Measurements from ENCODE around the gene EHBP1. TPM values are rescaled to one million over a fixed set of nuclear protein-coding genes. Genes with fewer than 3 reads are reported as not detected.

The EHBP1 gene
- total RNA-seq, 2 experiments from 2014 or later, result 21.4 to 22.3 TPM

- H3K4me1 Mint-ChIP-seq (ENCODE audit: low read depth), result peaks cover 36% of the 10 kb centered on the region
- H3K4me3 Mint-ChIP-seq, result peak overlapping the region; percentile 91
- Histone ChIP-seq H3K4me1 (ENCODE audit: insufficient read depth, low read length) (peaks cover 21% of the 10 kb centered on the region), H3K9me3 (ENCODE audit: control insufficient read depth in 1 of 2, insufficient read depth in 1 of 2, low read length in 2 of 2) (no peaks in the 10 kb centered on the region), H3K27me3 (ENCODE audit: control insufficient read depth in 1 of 2, insufficient read depth in 2 of 2, low read length in 2 of 2) (no peaks in the 10 kb centered on the region), H3K36me3 (ENCODE audit: insufficient read depth, low read length) (no peaks in the 10 kb centered on the region), H3K4me3 (ENCODE audit: low read length) (peak overlapping the region; percentile 80), H3K27ac (ENCODE audit: low read depth in 1 of 2, low read length in 2 of 2) (peak overlapping the region in 1 of 2 donors; percentile 24)
- no peaks in the 10 kb centered on the region for H3K27me3 Mint-ChIP-seq
- ChIA-PET POLR2A (interaction anchor here (1.4 kb wide), 1 partner anchor 884 kb away, joined by 4 read pairs; the partner anchor contains the start of gene MDH1), CTCF (no interaction called here)
- intact Hi-C loops (cut with DNase I, micrococcal nuclease), result loop anchor here (5.0 to 10.0 kb wide), 7 partner anchors 797 to 1947 kb away; partner anchors contain the start of genes COMMD1 (in 1 of the 2), MDH1 (in 1 of the 2), PAPOLG (in 1 of the 2) and UGP2 (in 1 of the 2)
- peak overlapping the region; percentile 88 for H3K27ac Mint-ChIP-seq
- H3K9me3 Mint-ChIP-seq, result no peaks in the 10 kb centered on the region
- no peak for TF ChIP-seq CTCF (IDR thresholded peaks at IDR 0.05)
- DNase-seq, result no peak
- ATAC-seq (ENCODE audit: poor library complexity), result no peak
- H3K36me3 Mint-ChIP-seq (ENCODE audit: low read depth), result peaks cover 23% of the 10 kb centered on the region
Observed at GRCh38 chr2:62704654-62705006, 883 bp upstream of the EHBP1 start.

GRCh38 chr2:62705859-62706720, 577 bp downstream of the EHBP1 start:
- peak; percentile 40 for TF ChIP-seq CTCF (IDR thresholded peaks at IDR 0.05)
- no peaks in the 10 kb centered on the region for H3K36me3 ChIP-seq (ENCODE audit: insufficient read depth, low read length)
- H3K9me3 ChIP-seq (ENCODE audit: control insufficient read depth in 1 of 2, insufficient read depth in 1 of 2, low read length in 2 of 2), result no peaks in the 10 kb centered on the region
- Mint-ChIP-seq H3K36me3 (ENCODE audit: low read depth) (peaks cover 23% of the 10 kb centered on the region), H3K27ac (peak overlapping the region; percentile 88), H3K27me3 (no peaks in the 10 kb centered on the region), H3K9me3 (no peaks in the 10 kb centered on the region), H3K4me1 (ENCODE audit: low read depth) (peaks cover 36% of the 10 kb centered on the region), H3K4me3 (peak overlapping the region; percentile 91)
- POLR2A ChIA-PET, result interaction anchor here (1.0 to 1.4 kb wide), 2 partner anchors 15 to 883 kb away, joined by 4 read pairs; partner anchors contain the start of gene MDH1
- DNase-seq (peak in 8 of 14 experiments; percentile 7 to 56 (median 27)), ATAC-seq (ENCODE audit: poor library complexity) (peak; percentile 16)
- H3K27me3 ChIP-seq (ENCODE audit: control insufficient read depth in 1 of 2, insufficient read depth in 2 of 2, low read length in 2 of 2), result no peaks in the 10 kb centered on the region
- intact Hi-C loops (cut with DNase I, micrococcal nuclease), result loop anchor here (2.0 to 10.0 kb wide), 7 partner anchors 511 to 1949 kb away; partner anchors contain the start of genes COMMD1 (in 1 of the 2), MDH1 (in 1 of the 2), PAPOLG (in 1 of the 2) and WDPCP (in 1 of the 2)
- CTCF ChIA-PET, result interaction anchor here (1.1 kb wide), 1 partner anchor 10 kb away, joined by 3 read pairs; no protein-coding TSS in a partner anchor
- peaks cover 21% of the 10 kb centered on the region for H3K4me1 ChIP-seq (ENCODE audit: insufficient read depth, low read length)
- H3K4me3 ChIP-seq (ENCODE audit: low read length), result peak overlapping the region; percentile 80
- H3K27ac ChIP-seq (ENCODE audit: low read depth in 1 of 2, low read length in 2 of 2), result peak overlapping the region in 1 of 2 donors; percentile 15

GRCh38 chr2:62706721-62707521, 1.4 kb downstream of the EHBP1 start:
- Histone ChIP-seq H3K4me3 (ENCODE audit: low read length) (peak overlapping the region; percentile 80), H3K27me3 (ENCODE audit: control insufficient read depth in 1 of 2, insufficient read depth in 2 of 2, low read length in 2 of 2) (no peaks in the 10 kb centered on the region), H3K27ac (ENCODE audit: low read depth in 1 of 2, low read length in 2 of 2) (no peak overlapping the region), H3K9me3 (ENCODE audit: control insufficient read depth in 1 of 2, insufficient read depth in 1 of 2, low read length in 2 of 2) (no peaks in the 10 kb centered on the region), H3K4me1 (ENCODE audit: insufficient read depth, low read length) (peaks cover 21% of the 10 kb centered on the region), H3K36me3 (ENCODE audit: insufficient read depth, low read length) (no peaks in the 10 kb centered on the region)
- CTCF ChIA-PET, result no interaction called here
- intact Hi-C loops (cut with DNase I, micrococcal nuclease), result loop anchor here (2.0 to 10.0 kb wide), 7 partner anchors 512 to 1950 kb away; partner anchors contain the start of genes COMMD1 (in 1 of the 2), MDH1 (in 1 of the 2), PAPOLG (in 1 of the 2) and WDPCP (in 1 of the 2)
- H3K4me3 Mint-ChIP-seq, result peak overlapping the region; percentile 91
- H3K9me3 Mint-ChIP-seq, result no peaks in the 10 kb centered on the region
- H3K27me3 Mint-ChIP-seq, result no peaks in the 10 kb centered on the region
- peak overlapping the region; percentile 88 for H3K27ac Mint-ChIP-seq
- ATAC-seq (ENCODE audit: poor library complexity), result no peak
- POLR2A ChIA-PET, result no interaction called here
- TF ChIP-seq CTCF (IDR thresholded peaks at IDR 0.05), result no peak
- peak in 1 of 14 experiments; percentile 7 for DNase-seq
- H3K36me3 Mint-ChIP-seq (ENCODE audit: low read depth), result peaks cover 23% of the 10 kb centered on the region
- H3K4me1 Mint-ChIP-seq (ENCODE audit: low read depth), result peaks cover 36% of the 10 kb centered on the region

Data from CD4-positive, alpha-beta T cell (primary cell).